Omental fat pad (tissue), 4 donors: Measurements from ENCODE around the gene SEC63. TPM values are rescaled to one million over a fixed set of nuclear protein-coding genes. Genes with fewer than 3 reads are reported as not detected.

Experiments used
- ATAC-seq: fragments of 150-250 bp; one replicate; pipeline ENCODE4 v1.9.1; 2016; ENCODE audit warnings: mild to moderate bottlenecking, moderate library complexity; ENCODE audit not compliant: low FRiP score
- DNase-seq: peaks from one replicate; pipeline ENCODE4 v3.0.0-alpha.2; 2019; ENCODE audit warnings: low spot score
- CTCF ChIP-seq, 3 donors: fragments of 450-650 bp; IDR thresholded peaks; one replicate each; pipeline ENCODE4 v1.5.1; 2016 to 2017; ENCODE audit warnings: antibody characterized with exemption in 3 of 3, mild to moderate bottlenecking in 3 of 3, moderate library complexity in 2 of 3
- small RNA-seq: library from RNA; depleted of rRNA; stranded (forward); fragments of <200 nt; gene quantifications from one replicate; pipeline ENCODE3, GENCODE V24; 2016
- total RNA-seq, 4 donors: library from RNA; depleted of rRNA; stranded (reverse); fragments of >200 nt; gene quantifications; one replicate each; pipeline ENCODE4 v1.1.0, GENCODE V29; 2016

Gene SEC63
- total RNA-seq, 4 donors from 2014 or later, result 26.6 to 55.1 (median 43.1) TPM

GRCh38 chr6:107821591-107821990 lies 136.4 kb downstream of the SEC63 start:
- DNase-seq (no peak), ATAC-seq (no peak)

GRCh38 chr6:107820338-107821261 lies 137.4 kb downstream of the SEC63 start:
- ATAC-seq, result no peak
- no peak for TF ChIP-seq CTCF (IDR thresholded peaks at IDR 0.05)
- DNase-seq, result no peak

More at GRCh38 chr6:107821591-107821990, 136.4 kb downstream of the SEC63 start:
- no peak for TF ChIP-seq CTCF (IDR thresholded peaks at IDR 0.05)

- ATAC-seq (no peak), DNase-seq (no peak)
- no peak for TF ChIP-seq CTCF (IDR thresholded peaks at IDR 0.05)
These were observed 138.1 kb downstream of the SEC63 start for GRCh38 chr6:107819964-107820337.

- TF ChIP-seq CTCF (IDR thresholded peaks at IDR 0.05), result no peak
- DNase-seq (no peak), ATAC-seq (no peak)
These were observed 138.8 kb downstream of the SEC63 start for GRCh38 chr6:107819217-107819616.

- TF ChIP-seq CTCF (IDR thresholded peaks at IDR 0.05), result no peak
- DNase-seq (no peak), ATAC-seq (no peak)
These were observed 139.7 kb downstream of the SEC63 start for GRCh38 chr6:107818272-107818671.

- TF ChIP-seq CTCF (IDR thresholded peaks at IDR 0.05), result no peak
- ATAC-seq (no peak), DNase-seq (no peak)
These were observed 140.2 kb downstream of the SEC63 start for GRCh38 chr6:107817784-107818183.

Small RNA genes within 50 kb of the gene (small RNA-seq; reads per million reads assigned to genes)
- not detected for gene MTHFD2P3
- not detected for gene RF00045
- not detected for gene RNU6-437P

Other genes with a start within 250 kb of the SEC63 start
- gene SCML4, start 133.9 kb downstream of the SEC63 start, total RNA-seq, result 1 to 10 TPM; 1.4 to 3.3 (median 2.2) TPM
- gene OSTM1, start 116.5 kb upstream of the SEC63 start, total RNA-seq, result 10 to 100 TPM; 38.5 to 53.4 (median 43.1) TPM
- gene NR2E1, start 207.8 kb upstream of the SEC63 start, total RNA-seq, result not detected